ENCODE measurements around the gene MAP1LC3B. TPM values are rescaled to one million over a fixed set of nuclear protein-coding genes. Genes with fewer than 3 reads are reported as not detected.

Gene MAP1LC3B
- total RNA-seq, 1 experiment from 2014 or later: 75.2 TPM

- intact Hi-C loops (cut with micrococcal nuclease; ENCODE audit: unreplicated experiment): no loop called here
- H3K4me1 ChIP-seq (ENCODE audit: control insufficient read depth, insufficient read depth, low read length): no peaks in the 10 kb centered on the region
- no peak overlapping the region for H3K4me3 ChIP-seq (ENCODE audit: low read depth in 2 of 2, low read length in 2 of 2)
- in situ Hi-C loops (cut with HindIII; ENCODE audit: low pct_unique_long_range_greater_than_20kb, low sequenced_read_pairs): no loop called here
- no peaks in the 10 kb centered on the region for H3K27me3 ChIP-seq (ENCODE audit: control insufficient read depth, insufficient read depth, low read length)
- CTCF ChIA-PET: interaction anchor here (1.0 to 1.3 kb wide), 2 partner anchors 154 to 219 kb away, joined by 6 to 7 read pairs; no protein-coding TSS in a partner anchor
- BruUV-seq (replicated peaks): no TSS peak
- DNase-seq (ENCODE audit: low read depth, low spot score) (no peak), ATAC-seq (peak; percentile 51; the same call in 1 of the 2 replicates)
- H3K9me3 ChIP-seq (ENCODE audit: control insufficient read depth, insufficient read depth, low read depth, low read length): no peaks in the 10 kb centered on the region
- H3K36me3 ChIP-seq (ENCODE audit: control insufficient read depth, insufficient read depth, low read length): no peaks in the 10 kb centered on the region; the same call in 1 of the 2 replicates
- no peak overlapping the region for H3K27ac ChIP-seq (ENCODE audit: low read length)
- POLR2A ChIA-PET: no interaction called here
- no peak for TF ChIP-seq SIN3A (IDR thresholded peaks at IDR 0.05; ENCODE audit: borderline replicate concordance, insufficient read depth, low read depth, low read length)
- TF ChIP-seq, protein P1, sequence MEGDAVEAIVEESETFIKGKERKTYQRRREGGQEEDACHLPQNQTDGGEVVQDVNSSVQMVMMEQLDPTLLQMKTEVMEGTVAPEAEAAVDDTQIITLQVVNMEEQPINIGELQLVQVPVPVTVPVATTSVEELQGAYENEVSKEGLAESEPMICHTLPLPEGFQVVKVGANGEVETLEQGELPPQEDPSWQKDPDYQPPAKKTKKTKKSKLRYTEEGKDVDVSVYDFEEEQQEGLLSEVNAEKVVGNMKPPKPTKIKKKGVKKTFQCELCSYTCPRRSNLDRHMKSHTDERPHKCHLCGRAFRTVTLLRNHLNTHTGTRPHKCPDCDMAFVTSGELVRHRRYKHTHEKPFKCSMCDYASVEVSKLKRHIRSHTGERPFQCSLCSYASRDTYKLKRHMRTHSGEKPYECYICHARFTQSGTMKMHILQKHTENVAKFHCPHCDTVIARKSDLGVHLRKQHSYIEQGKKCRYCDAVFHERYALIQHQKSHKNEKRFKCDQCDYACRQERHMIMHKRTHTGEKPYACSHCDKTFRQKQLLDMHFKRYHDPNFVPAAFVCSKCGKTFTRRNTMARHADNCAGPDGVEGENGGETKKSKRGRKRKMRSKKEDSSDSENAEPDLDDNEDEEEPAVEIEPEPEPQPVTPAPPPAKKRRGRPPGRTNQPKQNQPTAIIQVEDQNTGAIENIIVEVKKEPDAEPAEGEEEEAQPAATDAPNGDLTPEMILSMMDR (IDR thresholded peaks at IDR 0.05): no peak
- TF ChIP-seq TCF7L2 (IDR thresholded peaks at IDR 0.05; ENCODE audit: low read depth, low read length): no peak
- TF ChIP-seq REST (IDR thresholded peaks at IDR 0.05; ENCODE audit: insufficient read depth in 1 of 2, low read depth in 2 of 2, low read length in 1 of 2): peak in 1 of 2 experiments; percentile 49; a peak in 1 of 4 replicates
- no peak for TF ChIP-seq POLR2AphosphoS5 (IDR thresholded peaks at IDR 0.05; ENCODE audit: low read depth, low read length)
Measured at GRCh38 chr16:87417528-87417910, 25.4 kb downstream of the MAP1LC3B start.

DNA sequence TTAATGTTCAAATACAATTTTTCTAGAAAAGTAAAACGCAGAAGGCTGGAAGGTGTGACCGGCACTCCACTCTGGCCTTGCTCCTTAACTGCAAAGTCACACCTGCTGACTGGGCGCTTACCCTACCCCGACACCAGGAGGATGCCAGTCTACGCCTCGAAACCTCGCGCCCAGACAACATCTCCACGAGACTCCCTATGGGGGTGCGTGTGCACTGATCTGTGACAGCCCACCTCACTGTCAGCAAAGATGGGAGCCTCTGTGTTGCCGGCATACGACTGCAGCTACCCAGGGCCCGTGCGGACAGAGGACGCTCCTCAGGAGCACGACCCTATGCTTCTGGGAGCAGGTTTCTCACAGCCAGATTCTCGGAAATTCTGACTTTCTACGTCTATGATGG lies 26.1 kb downstream of the MAP1LC3B start:
- intact Hi-C loops (cut with micrococcal nuclease; ENCODE audit: unreplicated experiment): no loop called here
- H3K27ac ChIP-seq (ENCODE audit: low read length): no peak overlapping the region
- no peaks in the 10 kb centered on the region; the same call in 1 of the 2 replicates for H3K36me3 ChIP-seq (ENCODE audit: control insufficient read depth, insufficient read depth, low read length)
- no peaks in the 10 kb centered on the region for H3K27me3 ChIP-seq (ENCODE audit: control insufficient read depth, insufficient read depth, low read length)
- CTCF ChIA-PET: no interaction called here
- TF ChIP-seq TCF7L2 (IDR thresholded peaks at IDR 0.05; ENCODE audit: low read depth, low read length): no peak
- TF ChIP-seq POLR2AphosphoS5 (IDR thresholded peaks at IDR 0.05; ENCODE audit: low read depth, low read length): no peak
- TF ChIP-seq, protein P1 (IDR thresholded peaks at IDR 0.05): no peak
- TF ChIP-seq REST (IDR thresholded peaks at IDR 0.05; ENCODE audit: insufficient read depth in 1 of 2, low read depth in 2 of 2, low read length in 1 of 2): no peak
- no peak for TF ChIP-seq SIN3A (IDR thresholded peaks at IDR 0.05; ENCODE audit: borderline replicate concordance, insufficient read depth, low read depth, low read length)
- in situ Hi-C loops (cut with HindIII; ENCODE audit: low pct_unique_long_range_greater_than_20kb, low sequenced_read_pairs): no loop called here
- DNase-seq (ENCODE audit: low read depth, low spot score) (no peak), ATAC-seq (no peak)
- H3K9me3 ChIP-seq (ENCODE audit: control insufficient read depth, insufficient read depth, low read depth, low read length): no peaks in the 10 kb centered on the region
- no TSS peak for BruUV-seq (replicated peaks)
- H3K4me1 ChIP-seq (ENCODE audit: control insufficient read depth, insufficient read depth, low read length): no peaks in the 10 kb centered on the region
- POLR2A ChIA-PET: no interaction called here
- H3K4me3 ChIP-seq (ENCODE audit: low read depth in 2 of 2, low read length in 2 of 2): no peak overlapping the region

Data from Panc1 (cell line).